Kidney (tissue), 14 donors: ENCODE measurements around the gene MKNK2. TPM values are rescaled to one million over a fixed set of nuclear protein-coding genes. Genes with fewer than 3 reads are reported as not detected.

Experiments used
- DNase-seq, 5 donors: peaks; one replicate each; pipeline ENCODE4 v3.0.0-alpha.2; 2013 to 2020
- FAIRE-seq: peaks from 2 replicates; lab custom pipeline; 2012; peaks lifted over from hg19 to GRCh38; lab: Jason Lieb, UNC
- H3K27ac ChIP-seq, 2 donors: one replicate each; pipeline ENCODE4 v1.7.0; 2013; ENCODE audit warnings: low read depth in 2 of 2, low read length in 2 of 2, inconsistent platforms in 1 of 2
- H3K27me3 ChIP-seq: one replicate; pipeline ENCODE4 v1.7.1; 2013; ENCODE audit warnings: low read length, inconsistent platforms; ENCODE audit not compliant: control insufficient read depth, insufficient read depth
- H3K36me3 ChIP-seq, 3 donors: one replicate each; pipeline versions ENCODE4 v1.7.0 to v1.7.1; 2013; ENCODE audit warnings: low read length in 3 of 3, control low read depth in 1 of 3, inconsistent platforms in 1 of 3; ENCODE audit not compliant: insufficient read depth in 3 of 3, control insufficient read depth in 2 of 3
- H3K4me1 ChIP-seq, 3 donors: one replicate each; pipeline versions ENCODE4 v1.7.0 to v1.7.1; 2013; ENCODE audit warnings: low read length in 3 of 3, inconsistent platforms in 1 of 3, low read depth in 1 of 3; ENCODE audit not compliant: control insufficient read depth in 2 of 3, insufficient read depth in 2 of 3
- H3K4me3 ChIP-seq, 3 donors: one replicate each; pipeline versions ENCODE4 v1.7.0 to v1.8.1; 2013; ENCODE audit warnings: low read length in 3 of 3, control low read depth in 1 of 3, inconsistent platforms in 1 of 3
- H3K9ac ChIP-seq, 3 donors: one replicate each; pipeline versions ENCODE4 v1.7.0 to v1.7.1; 2013; ENCODE audit warnings: low read length in 3 of 3, control low read depth in 1 of 3, inconsistent platforms in 1 of 3
- H3K9me3 ChIP-seq, 3 donors: one replicate each; pipeline versions ENCODE4 v1.7.0 to v1.7.1; 2013; ENCODE audit warnings: low read length in 3 of 3, control low read depth in 1 of 3, inconsistent platforms in 1 of 3; ENCODE audit not compliant: control insufficient read depth in 2 of 3, insufficient read depth in 1 of 3
- intact Hi-C: fragments of 100-400 bp; cut with DNase I; formaldehyde crosslinking; loops from one replicate; pipeline ENCODE4 v1.11.1; 2022
- polyA plus RNA-seq: library from polyadenylated mRNA; stranded (reverse); fragments of 350-450 nt; fragmentation: Illumina TruSeq; extraction: RNeasy Lipid Tissue Mini Kit (QIAGEN cat#74804); gene quantifications from one replicate; pipeline ENCODE4 v1.2.3, GENCODE V29; 2014; ENCODE audit warnings: low read depth, low replicate concordance; ENCODE audit not compliant: insufficient read depth
- total RNA-seq: library from RNA; stranded (reverse); fragmentation: NEBNext Ultra II Directional; extraction: Animal tissue kit (Norgen Biotek cat#: 25700); gene quantifications from one replicate; pipeline ENCODE4 v1.2.1, GENCODE V29; 2021
- TF ChIP-seq, protein P1 (sequence below): IDR thresholded peaks from 3 replicates; pipeline ENCODE4 v1.5.1; 2012; ENCODE audit warnings: mild to moderate bottlenecking, moderate library complexity, borderline replicate concordance; ENCODE audit not compliant: insufficient read depth; ENCODE audit errors: extremely low read depth
- donor health status: control.
- donor health status: control.
- donor health status: control.
- donor health status: control.
- donor health status: control.
- donor health status: DM: yes; HTN: yes; CAD: no.
- donor health status: Normal renal cell carcinoma (clear cell type).

Gene MKNK2
- total and polyA plus RNA-seq, 2 donors from 2014 or later = 67.2 to 190 TPM

GRCh38 chr19:2050349-2050990 lies 574 bp downstream of the MKNK2 start:
- Histone ChIP-seq H3K36me3 (peaks cover 0 to 21% (median 0%) of the 10 kb centered on the region in 3 donors), H3K4me3 (peak overlapping the region; percentile 66 to 95 (median 85)), H3K9me3 (no peaks in the 10 kb centered on the region), H3K9ac (peak overlapping the region; percentile 33 to 99 (median 98)), H3K4me1 (peaks cover 0 to 56% (median 29%) of the 10 kb centered on the region in 3 donors), H3K27ac (peak overlapping the region; percentile 98), H3K27me3 (no peaks in the 10 kb centered on the region)
- DNase-seq (peak in 1 of 5 donors; percentile 69), FAIRE-seq (no peak)
- intact Hi-C loops = no loop called here
- TF ChIP-seq, protein P1, sequence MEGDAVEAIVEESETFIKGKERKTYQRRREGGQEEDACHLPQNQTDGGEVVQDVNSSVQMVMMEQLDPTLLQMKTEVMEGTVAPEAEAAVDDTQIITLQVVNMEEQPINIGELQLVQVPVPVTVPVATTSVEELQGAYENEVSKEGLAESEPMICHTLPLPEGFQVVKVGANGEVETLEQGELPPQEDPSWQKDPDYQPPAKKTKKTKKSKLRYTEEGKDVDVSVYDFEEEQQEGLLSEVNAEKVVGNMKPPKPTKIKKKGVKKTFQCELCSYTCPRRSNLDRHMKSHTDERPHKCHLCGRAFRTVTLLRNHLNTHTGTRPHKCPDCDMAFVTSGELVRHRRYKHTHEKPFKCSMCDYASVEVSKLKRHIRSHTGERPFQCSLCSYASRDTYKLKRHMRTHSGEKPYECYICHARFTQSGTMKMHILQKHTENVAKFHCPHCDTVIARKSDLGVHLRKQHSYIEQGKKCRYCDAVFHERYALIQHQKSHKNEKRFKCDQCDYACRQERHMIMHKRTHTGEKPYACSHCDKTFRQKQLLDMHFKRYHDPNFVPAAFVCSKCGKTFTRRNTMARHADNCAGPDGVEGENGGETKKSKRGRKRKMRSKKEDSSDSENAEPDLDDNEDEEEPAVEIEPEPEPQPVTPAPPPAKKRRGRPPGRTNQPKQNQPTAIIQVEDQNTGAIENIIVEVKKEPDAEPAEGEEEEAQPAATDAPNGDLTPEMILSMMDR = no peak

GRCh38 chr19:2049741-2050348 lies 1.2 kb downstream of the MKNK2 start:
- FAIRE-seq = peak; percentile 3
- Histone ChIP-seq H3K4me1 (peaks cover 0 to 59% (median 33%) of the 10 kb centered on the region in 3 donors), H3K4me3 (peak overlapping the region; percentile 66 to 95 (median 85)), H3K9me3 (no peaks in the 10 kb centered on the region), H3K9ac (peak overlapping the region; percentile 57 to 99 (median 98)), H3K27me3 (no peaks in the 10 kb centered on the region), H3K27ac (peak overlapping the region; percentile 98), H3K36me3 (peaks cover 0 to 25% (median 0%) of the 10 kb centered on the region in 3 donors)
- DNase-seq = peak; percentile 79 to 95 (median 89)
- intact Hi-C loops = no loop called here
- TF ChIP-seq, protein P1 = no peak

DNA sequence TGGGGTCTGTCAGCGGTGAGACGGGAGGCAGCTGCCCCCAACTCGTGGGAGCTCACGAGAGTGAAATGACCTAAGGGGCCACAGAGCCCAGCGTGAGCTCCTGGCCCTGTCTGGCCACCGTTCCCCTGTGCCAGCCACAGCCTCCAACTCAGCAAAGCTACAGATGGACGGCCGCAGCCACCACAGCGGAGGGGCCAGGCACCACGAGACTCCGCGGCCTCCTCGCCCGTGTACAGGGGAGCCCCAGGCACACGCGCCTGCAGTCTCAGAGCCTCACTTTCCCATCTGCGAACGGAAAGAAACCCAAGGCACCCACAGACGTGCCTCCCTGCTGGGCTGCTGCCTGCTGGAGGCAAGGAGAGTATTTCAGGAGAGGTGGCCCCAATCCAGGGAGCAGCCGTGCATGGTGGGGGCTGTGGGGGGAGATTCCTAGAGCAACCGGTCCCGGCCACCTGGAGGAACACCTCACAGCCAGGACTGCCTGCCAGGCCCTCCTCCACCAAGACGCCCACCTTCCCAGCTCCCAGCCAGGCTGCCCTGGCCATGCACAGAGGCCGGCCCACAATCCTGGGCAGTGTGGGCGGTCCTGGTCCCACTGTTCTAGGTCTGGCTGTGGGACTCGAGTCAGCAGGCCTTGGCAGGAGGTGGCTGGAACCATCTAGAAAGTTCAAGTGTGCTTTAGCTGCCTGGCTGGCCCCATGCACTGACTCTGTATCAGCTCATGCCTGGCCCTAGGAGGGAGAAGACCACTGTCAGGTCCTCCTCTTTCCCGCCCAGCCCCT lies 1.9 kb downstream of the MKNK2 start:
- intact Hi-C loops = no loop called here
- peak overlapping the region; percentile 98 for H3K27ac ChIP-seq
- FAIRE-seq (no peak), DNase-seq (peak in 1 of 5 donors; percentile 80)
- no peaks in the 10 kb centered on the region for H3K27me3 ChIP-seq
- peaks cover 0 to 29% (median 0%) of the 10 kb centered on the region in 3 donors for H3K36me3 ChIP-seq
- no peaks in the 10 kb centered on the region for H3K9me3 ChIP-seq
- peak overlapping the region in 2 of 3 donors; percentile 78 to 99 for H3K9ac ChIP-seq
- TF ChIP-seq, protein P1 = no peak
- peak overlapping the region; percentile 66 to 95 (median 85) for H3K4me3 ChIP-seq
- H3K4me1 ChIP-seq = peaks cover 0 to 63% (median 33%) of the 10 kb centered on the region in 3 donors
